GM18858 (cell line): ENCODE data around the gene ABCA6.

ENCODE experiments used
- ATAC-seq: cut with Tn5 transposase; IDR thresholded peaks from one replicate; pipeline ENCODE4 v1.9.1; 2021; ENCODE audit not compliant: unreplicated experiment

Gene ABCA6

DNA sequence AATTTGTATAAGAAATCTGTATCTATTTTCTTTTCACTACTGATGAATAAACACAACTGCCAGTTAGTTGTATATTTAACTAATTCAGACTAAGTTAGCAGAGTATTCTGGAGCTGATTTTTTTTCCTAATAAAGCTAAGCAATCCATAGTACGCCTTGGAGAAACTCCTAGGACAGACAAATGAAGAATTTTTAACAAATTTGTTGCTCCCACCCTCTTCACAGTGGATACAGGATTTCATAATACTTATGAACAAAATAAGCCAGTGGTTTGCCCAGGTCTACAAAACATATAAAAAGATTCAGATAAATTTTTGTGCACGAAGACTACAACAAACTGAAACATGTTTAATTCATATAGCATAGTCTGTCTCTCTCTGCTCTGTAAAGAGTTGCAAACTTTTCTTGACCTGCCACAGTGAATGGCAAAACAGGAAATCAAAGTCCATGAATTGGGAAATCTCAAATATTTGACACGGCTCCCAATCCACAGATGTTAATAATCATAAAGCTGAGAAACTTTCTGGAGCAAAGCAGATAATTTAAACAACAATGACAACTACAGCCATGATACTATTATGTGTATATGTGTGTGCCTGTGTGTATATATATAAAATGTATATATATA lies 594 bp upstream of the ABCA6 start:
- ATAC-seq: no peak

DNA sequence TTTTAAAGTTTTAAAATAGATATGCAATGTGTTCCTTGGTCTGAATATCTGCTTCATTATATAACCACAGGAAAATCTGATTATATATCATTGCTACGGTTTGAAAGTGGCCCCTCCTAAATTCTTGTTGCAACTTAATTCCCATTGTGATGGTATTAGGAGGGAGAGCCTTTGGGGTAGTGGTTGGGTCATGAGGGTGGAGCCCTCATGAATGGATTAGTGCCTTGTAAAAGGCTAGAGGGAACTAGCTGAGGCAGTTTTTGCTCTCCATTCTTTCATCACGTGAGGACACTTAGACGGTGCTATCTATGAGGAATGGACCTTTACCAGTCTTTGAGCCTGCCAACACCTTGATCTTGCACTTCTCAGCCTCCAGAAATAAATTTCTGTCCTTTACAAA lies 7.6 kb downstream of the ABCA6 start:
- no peak for ATAC-seq

DNA sequence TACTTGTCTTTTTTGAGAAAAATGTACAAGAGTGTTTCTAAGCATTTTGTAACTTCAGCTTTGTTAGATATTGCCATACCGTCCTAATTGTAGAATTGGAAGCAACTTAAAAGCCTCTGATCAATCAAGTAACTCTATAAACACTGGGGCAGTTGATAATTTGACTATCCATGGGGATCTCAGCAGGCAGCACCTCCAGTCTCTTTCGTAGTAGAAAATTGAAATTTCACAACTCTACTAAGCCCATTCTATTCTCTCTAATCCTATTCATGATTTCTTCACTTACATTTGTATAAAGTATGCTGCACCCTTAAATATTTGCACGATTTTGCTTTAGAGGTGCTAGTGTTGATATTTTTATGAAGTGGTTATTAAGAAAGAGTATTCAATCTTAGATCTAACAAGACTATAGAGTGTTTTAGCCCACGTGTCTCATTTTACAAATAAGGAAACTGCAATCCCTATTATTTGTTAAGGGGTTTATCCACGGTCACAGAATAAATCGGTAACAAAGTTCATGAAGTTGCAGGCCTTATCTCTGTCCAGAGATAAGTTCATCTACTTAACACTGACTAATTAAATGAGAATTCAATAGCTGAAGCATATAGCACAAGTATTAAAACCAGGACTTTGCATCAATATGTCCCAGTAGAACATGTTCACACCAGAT lies 10.9 kb downstream of the ABCA6 start:
- ATAC-seq: no peak

DNA sequence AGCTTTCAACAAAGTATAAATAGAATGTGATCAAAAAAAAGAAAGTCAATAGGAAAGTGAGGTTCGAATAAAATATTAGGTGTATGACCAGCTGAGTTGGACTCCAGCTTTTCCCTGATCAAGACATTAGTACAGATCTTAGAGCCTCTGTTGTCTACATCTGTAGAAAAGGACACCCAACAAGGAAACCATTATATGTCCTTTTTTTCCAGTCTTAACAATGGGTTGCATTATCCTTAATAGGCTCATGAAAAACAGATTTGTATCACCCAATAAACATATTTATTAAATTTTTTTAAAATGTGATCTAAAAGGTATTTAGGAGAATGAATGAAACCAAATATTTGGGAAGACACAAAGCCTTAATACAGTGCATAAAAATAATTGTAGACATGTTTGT lies 18.1 kb downstream of the ABCA6 start:
- no peak for ATAC-seq

DNA sequence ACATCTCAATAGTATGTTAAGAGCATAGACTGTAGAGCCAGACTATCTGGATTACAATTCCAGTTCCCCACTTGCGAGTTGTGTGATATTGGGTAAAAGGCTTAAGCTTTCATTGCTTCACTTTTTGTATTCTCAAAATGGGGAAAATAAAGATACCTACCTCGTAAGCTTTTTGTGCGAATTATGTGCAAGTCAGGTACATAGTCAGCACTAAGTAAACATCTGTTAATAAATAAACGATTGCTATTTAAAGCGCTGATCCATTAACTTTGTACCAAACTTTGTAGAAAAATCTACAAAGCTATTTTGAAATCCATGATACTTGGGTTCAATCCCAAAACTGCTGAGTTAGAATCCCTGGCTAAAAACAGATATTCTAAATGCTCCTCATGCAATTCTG lies 19.6 kb downstream of the ABCA6 start:
- ATAC-seq: no peak

DNA sequence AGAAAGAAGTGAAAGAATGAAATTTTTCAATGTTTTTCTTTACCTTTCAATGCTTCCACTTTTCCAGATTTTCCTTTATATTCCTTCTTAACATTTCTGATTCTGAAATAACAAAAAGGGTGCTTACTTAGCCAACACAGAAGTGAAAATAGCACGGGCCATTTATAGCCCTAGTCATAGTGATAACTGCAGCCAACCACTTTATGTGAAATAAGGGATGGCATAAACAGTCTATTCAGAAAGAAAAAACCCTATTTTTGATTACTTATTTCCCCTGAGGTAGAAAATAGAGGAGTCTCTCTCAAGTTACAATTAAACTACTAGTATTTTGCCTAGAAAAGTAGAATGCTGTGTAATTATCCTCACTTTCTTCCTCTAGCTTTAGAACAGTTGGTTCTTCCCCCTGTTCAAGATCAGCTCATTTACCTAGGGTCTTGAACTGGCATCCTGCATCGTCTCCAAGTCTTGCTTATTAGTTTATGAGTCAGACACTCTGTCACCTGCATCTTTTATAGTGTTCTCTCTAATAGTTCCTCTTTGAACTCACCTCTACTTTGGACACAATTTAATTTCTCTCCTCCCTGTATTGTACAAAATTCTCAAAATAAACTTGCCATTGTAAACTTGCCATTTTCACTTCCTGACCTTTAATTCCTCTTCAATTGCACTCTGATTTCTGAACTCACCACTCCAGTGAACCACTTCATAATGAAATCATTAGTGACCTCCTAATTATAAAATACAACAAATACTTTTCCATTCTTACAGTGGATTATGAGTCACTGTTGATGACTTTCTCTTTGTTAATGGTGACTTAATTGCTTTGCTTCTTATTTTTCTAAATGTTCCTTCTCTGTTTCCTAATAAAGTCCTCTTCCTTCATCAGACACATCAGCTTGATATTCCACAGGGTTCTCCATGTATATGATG lies 23.6 kb downstream of the ABCA6 start:
- ATAC-seq: peak; percentile 38

DNA sequence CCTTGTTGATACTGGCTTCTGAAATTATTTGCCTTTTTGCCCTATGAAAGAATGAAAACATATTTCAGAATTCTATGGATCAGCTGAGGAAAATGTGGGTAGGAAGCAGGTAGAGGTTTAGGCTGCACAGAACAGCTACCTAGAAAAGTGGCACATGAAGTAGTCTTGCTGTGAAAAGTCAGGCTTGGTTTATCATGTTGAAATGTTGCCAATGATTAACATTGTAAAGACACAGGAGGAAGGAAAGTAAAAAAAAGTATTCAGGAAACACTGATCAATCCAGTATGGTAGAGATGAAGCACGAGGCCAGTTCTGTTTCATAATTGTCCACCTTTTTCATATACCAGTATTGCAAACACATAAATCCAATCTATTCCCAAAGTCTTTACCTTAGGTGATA lies 29.9 kb downstream of the ABCA6 start:
- no peak for ATAC-seq

DNA sequence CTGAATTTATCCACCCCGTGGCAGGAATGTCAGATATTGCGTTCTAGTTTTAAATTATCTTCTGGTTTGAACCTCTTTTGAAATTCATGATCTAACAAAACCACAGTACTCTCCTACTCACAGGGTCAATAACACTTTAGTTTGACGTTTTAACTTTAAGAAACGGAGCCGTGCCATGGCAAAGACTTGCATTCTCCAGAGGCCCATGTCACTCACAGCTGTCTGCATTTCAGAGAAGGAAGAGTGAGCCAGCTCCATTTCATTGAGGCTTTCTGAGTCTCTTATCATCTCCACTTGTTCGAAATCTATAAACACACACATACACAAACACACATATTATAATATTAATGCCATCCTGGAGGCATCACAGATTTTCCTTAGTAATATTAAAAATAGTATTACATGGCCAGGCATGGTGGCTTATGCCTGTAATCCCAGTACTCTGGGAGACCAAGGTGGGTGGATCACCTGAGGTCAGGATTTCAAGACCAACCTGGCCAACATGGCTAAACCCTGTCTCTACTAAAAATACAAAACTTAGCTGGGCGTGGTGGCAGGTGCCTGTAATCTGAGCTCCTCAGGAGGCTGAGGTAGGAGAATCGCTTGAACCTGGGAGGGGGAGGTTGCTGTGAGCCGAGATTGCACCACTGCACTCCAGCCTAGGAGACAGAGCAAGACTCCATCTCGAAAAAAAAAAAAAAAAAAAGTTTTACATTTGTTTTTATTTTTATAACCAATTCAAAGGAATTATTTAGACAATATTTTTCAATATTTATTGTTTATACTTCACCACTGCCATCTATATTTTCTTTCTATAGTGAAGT lies 35.6 kb downstream of the ABCA6 start:
- ATAC-seq: no peak

DNA sequence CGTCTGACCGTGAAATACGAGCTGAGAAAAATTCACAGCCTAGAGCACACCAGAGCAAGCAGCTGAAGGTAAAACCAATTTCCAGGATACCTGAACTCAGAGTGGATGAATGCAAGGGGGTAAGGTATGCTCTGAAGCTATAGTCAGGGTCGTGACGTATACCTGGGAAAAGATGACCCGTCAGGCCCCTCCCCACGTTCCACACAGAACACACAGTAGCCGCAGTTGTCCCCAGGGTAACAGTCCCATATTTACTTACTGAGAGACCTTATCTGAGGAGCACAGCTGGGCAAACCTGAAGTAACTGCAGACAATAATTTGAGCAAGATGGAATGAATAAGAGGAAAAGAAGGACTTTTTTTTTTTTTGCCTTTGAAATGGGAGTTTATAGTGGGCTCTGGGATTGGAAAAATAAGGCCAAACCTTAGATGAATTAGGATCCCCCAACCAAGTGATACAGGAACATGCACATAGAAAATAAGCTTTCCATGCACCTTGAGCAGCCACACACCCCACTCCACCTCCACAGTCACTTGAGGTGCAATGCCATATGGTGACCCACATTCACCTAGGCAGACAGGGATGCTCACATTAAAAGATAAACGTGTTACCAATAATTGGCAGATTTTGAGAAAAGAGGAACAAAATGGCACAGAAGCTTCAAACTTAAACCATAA lies 38.0 kb downstream of the ABCA6 start:
- no peak for ATAC-seq

DNA sequence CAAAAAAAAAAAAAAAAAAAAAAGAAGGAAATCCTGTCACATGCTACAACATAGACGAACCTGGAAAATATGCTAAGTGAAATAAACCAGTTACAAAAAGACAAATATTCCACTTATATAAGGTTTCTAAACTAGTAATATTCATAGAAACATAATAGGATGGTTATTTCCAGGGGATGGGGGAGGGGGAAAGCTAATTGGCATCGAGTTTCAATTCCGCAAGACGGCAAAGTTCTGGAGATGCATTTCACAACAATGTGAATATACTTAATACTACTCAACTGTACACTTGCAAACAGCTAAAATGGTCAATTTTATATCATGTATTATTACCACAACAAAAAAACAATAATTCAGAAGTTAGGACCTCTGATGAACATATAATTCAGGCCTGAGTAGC lies 43.1 kb downstream of the ABCA6 start:
- no peak for ATAC-seq

DNA sequence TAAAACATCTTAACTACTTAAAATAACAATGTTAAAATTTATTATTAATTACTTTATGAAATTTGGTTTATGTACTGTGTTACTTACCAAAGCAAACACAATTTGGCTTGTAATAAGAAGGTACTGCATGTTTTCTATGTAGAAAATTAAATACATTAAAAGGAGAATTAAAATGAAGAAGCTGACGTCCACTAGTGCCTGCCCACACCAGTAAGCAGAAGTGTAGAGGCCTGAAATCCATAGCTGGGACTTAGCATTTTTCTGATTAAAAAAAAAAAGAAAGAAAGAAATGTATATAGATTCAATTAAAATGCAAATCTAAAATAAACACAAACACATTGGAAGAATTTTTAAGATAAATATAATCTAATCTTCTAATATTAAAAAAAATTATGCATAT lies 45.2 kb downstream of the ABCA6 start:
- ATAC-seq: no peak

DNA sequence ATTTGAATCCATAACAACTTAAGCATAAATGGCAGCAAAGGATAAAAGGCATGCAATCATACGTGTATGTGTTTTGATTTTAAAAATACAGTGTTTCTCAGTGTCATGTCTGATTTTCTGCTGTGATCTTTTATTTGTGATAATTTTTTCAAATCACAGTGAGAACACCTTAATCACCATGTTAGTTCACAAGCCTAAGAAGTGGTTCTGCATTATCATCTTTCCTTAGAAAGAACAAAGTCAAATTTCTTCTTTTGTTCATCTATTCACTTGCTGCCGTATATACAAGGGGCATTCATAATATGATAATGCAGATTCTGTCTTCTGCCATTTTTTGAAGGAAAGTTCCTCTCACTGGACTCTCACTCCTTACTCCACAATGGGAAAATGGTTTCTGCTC lies 47.7 kb downstream of the ABCA6 start:
- ATAC-seq: no peak

DNA sequence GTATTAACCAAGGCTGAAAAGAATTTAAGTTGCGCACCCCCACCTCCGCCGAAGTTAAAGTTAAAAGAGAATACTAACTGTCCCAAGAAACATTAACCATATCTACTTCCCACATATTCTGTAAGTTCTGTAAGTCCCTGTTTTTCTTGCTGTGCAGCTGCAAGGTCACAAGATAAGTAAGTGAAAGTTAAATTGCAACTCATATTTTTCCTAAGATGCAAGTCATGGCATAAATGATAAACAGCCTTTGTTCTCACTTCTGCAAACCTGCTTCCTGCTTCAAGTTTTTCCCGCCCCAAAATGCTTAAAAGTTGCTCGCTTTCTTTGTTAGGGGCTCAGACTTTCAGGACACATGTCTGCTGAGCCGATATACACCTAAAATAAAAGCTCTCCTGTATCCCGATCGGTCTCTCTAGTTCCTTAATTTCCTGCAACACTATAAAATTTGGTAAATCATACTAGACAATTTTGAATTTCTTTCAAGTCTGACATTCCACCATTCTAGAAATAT lies 48.4 kb downstream of the ABCA6 start:
- no peak for ATAC-seq

DNA sequence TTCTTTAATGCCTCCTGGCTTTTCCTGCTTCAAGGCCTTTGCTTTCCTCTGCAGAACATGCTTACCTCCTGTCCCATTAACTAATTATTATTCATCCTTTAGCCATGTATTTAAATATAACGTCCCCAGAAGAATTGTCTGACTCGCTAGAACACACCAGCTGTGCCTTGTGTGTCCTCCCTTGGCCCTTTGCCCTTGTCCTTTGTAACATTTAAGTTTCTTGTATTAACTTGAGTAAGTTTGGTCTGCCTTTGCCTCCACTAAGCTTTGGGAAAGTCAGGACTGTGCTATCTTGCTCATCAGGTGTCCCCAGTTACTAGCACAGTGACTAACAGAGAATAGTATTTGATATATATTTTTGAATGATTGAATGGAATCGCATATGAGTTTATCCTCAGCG lies 51.3 kb downstream of the ABCA6 start:
- ATAC-seq: no peak

DNA sequence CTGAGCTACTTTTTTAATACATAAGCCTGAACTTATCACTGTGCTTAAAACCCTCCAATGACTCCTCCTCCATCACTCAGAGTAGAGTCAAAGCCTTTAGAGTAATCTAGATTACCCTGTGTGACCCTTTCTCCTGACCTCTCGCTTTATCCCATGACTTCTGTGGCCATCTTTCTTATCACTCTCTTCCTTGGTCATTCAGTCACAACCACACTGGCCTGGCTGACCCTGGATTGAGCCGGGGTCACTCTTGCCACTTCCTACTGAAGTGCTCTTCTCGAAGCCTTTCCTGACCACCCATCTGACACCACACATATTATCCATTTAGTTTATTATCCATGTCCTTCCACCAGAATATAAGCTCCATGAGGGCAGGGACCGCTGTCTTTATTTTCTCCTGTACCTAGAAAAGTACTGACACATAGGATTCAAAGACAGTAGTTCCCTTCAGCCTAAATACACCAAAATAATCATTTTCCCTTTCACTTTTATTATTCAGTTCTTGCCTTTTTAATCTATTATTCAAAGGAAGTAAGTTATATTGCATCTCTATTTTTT lies 53.0 kb downstream of the ABCA6 start:
- no peak for ATAC-seq

DNA sequence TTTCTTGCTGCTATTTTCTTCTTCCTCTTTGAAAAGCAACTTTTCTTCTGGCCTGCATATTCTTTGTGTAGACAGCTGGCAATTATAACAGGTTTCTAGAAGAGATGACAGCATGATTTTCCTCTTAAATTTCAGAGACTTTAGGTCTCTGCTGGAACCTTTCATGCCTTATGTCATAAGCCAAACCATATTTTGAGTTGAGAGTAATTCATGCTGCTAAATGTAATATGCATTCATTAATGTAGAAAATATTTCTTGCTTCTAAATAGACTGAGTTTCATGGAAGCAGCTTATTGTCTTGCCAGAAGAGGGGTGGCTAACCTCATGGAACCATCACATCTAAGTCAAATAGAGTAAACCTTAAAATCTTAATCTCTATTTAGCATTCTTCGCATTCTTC lies 55.1 kb downstream of the ABCA6 start:
- no peak for ATAC-seq

DNA sequence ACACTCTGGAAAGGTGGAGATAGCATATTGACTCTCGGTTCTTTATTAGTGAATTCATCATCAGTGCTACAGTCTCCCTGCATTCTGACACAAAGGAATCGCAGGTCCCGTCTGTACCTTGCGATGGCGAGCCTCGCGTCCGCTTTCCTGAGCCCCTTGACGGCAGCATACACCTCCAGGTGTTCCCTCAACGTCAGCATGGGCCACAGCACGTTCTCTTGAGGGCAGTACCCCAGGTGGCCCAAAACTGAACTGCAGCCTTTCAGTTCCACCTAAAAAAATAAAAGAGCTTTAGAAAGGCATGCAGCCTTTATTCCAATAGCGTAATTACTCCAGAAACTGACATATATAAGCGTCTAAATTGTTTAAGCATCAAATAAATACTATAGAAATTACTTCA lies 56.8 kb downstream of the ABCA6 start:
- no peak for ATAC-seq

DNA sequence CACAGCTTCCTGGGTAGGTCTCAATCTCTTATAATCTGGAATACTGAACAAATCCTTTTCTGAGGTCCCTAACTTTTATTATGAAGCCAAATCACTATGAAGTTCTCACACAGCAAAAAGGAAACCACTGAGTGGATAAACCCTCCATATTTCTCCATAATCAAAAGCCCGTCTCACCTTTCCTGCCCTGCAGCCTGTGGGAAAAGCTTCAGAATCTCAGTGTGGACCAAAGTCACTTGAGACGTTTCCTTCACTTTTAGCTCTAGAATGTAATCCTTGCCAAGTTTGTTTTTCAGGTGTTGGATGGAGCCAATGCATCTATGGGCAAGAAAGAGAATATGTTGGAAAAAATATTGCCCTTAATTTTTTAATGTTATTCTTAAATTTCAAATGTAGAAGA lies 59.0 kb downstream of the ABCA6 start:
- no peak for ATAC-seq

DNA sequence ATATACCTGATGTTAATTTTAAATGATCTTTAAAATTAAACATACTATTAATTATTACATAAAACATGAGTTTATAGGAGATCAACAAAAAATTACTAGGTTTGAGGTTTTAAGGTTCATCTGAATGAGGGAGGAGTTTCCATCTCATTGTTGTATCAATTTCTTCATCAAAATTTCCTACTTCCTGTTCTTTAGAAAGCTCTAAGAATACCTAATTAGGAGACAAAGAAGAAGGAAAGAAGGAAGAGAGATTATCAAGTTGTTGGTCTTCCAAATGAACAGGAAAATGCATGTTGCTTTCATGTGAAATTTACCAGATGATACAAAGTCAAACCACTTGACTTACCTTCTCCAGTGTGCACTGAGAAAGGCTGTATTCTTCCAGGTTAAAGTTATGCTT lies 62.8 kb downstream of the ABCA6 start:
- ATAC-seq: no peak

DNA sequence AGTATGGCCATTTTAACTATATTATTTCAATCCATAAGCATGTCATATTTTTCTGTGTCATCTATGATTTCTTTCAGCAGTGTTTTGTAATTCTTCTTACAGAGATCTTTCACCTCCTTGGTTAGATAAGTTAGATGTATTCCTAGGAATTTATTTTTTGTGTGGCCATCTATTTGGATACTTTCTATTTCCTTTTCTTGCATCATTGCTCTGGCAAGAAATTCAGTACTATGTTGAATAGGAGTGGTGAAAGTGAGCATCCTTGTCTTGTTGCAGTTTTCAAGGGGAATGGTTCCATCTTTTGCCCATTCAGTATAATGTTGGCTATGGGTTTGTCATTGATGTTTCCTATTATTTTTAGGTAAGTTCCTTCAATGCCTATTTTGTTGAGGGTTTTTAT lies 65.9 kb downstream of the ABCA6 start:
- ATAC-seq: no peak
